Spleen (tissue), 7 donors: ENCODE data around the gene TMEM185A.
"Not testable (repeated sequence)": the region's sequence is repeated elsewhere in the genome, so short reads cannot be mapped to it uniquely, and the experiment has no call there.

Source experiments
- CTCF ChIP-seq, 11 experiments: fragments of 200-600 bp in 7 of 11; fragments of 450-650 bp in 4 of 11; sonication (generic) in 4 of 11; IDR thresholded peaks in 8 of 11; conservative IDR thresholded peaks in 3 of 11; 1 replicate in 7 of 11; 2 replicates in 4 of 11; pipeline versions ENCODE4 v1.4.0 to v1.8.0; 2016 to 2021; ENCODE audit warnings: antibody characterized with exemption in 11 of 11, inconsistent platforms in 4 of 11, mild to moderate bottlenecking in 1 of 11
- POLR2A ChIP-seq, 3 donors: fragments of 450-650 bp; IDR thresholded peaks; one replicate each; pipeline ENCODE4 v1.5.1; 2017; ENCODE audit warnings: antibody characterized with exemption in 3 of 3, mild to moderate bottlenecking in 1 of 3
- POLR2AphosphoS5 ChIP-seq, 3 donors: sonication (generic); formaldehyde crosslinking; IDR thresholded peaks; one replicate each; pipeline ENCODE4 v1.5.1; 2017; ENCODE audit warnings: antibody characterized with exemption in 3 of 3
- donor health status: DM: no; HTN: no; CAD: no; lungs with moderate emphysema.
- donor health status: DM: no; HTN: no; CAD: no.
- donor health status: DM: no; HTN: no; CAD: no.

DNA sequence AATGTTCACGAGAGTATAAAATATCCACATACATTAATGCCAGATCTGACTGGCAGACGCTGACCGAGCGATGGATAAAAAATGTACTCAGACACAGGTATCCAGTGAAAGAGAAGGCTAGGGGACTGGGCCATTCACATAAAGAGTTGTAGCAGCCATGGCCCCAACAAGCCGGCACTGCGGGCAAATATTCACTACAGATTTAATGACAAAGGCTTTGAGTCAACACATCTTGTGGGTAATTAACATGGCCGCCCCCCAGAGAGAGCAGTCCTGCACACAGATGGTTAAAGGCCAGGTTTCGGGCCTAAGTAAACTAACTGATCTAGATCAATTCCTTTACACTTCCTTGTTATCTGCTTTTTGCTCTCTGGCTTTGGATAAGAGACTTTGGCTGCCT is 44.0 kb upstream of the TMEM185A start:
- TF ChIP-seq POLR2A (IDR thresholded peaks at IDR 0.05); CTCF (IDR thresholded peaks at IDR 0.05 in 8 of 11, conservative IDR thresholded peaks at IDR 0.05 in 3 of 11); POLR2AphosphoS5 (IDR thresholded peaks at IDR 0.05): not testable (repeated sequence)
